Stomach (tissue), 4 donors: ENCODE results near the gene VPS36.
"Not testable (repeated sequence)": the region's sequence is repeated elsewhere in the genome, so short reads cannot be mapped to it uniquely, and the experiment has no call there.

Source experiments
- EP300 ChIP-seq: sonication (generic); formaldehyde crosslinking; IDR thresholded peaks from one replicate; pipeline ENCODE4 v1.6.1; 2017; ENCODE audit warnings: antibody characterized with exemption
- POLR2A ChIP-seq, 4 donors: fragments of 450-650 bp; IDR thresholded peaks; one replicate each; pipeline ENCODE4 v1.6.1; 2016; ENCODE audit warnings: antibody characterized with exemption in 4 of 4, control low read depth in 2 of 4, mild to moderate bottlenecking in 1 of 4, moderate library complexity in 1 of 4
- TF ChIP-seq, protein P1 (sequence below), 7 experiments: fragments of 450-650 bp in 4 of 7; fragments of 200-600 bp in 3 of 7; sonication (generic) in 3 of 7; IDR thresholded peaks; one replicate each; pipeline ENCODE4 v1.5.1; 2016 to 2019; ENCODE audit warnings: antibody characterized with exemption in 7 of 7, control low read depth in 2 of 7, mild to moderate bottlenecking in 1 of 7

DNA sequence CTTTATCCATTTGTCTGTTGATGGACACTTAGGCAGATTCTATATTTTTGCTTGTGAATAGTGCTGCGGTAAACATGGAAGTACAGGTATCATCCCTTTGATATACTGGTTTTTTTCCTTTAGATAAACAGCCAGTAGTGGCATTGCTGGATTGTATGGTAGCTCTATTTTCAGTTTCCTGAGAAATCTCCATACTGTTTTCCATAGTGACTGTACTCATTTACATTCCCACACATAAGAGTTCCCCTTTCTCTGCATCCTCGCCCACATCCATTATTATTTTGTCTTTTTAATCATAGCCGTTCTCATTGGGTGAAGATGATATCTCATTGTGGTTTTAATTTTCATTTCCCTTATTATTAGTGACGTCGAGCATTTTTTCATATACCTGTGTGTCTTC lies 40.6 kb upstream of the VPS36 start:
- TF ChIP-seq EP300; POLR2A (IDR thresholded peaks at IDR 0.05): not testable (repeated sequence)
- TF ChIP-seq, protein P1, sequence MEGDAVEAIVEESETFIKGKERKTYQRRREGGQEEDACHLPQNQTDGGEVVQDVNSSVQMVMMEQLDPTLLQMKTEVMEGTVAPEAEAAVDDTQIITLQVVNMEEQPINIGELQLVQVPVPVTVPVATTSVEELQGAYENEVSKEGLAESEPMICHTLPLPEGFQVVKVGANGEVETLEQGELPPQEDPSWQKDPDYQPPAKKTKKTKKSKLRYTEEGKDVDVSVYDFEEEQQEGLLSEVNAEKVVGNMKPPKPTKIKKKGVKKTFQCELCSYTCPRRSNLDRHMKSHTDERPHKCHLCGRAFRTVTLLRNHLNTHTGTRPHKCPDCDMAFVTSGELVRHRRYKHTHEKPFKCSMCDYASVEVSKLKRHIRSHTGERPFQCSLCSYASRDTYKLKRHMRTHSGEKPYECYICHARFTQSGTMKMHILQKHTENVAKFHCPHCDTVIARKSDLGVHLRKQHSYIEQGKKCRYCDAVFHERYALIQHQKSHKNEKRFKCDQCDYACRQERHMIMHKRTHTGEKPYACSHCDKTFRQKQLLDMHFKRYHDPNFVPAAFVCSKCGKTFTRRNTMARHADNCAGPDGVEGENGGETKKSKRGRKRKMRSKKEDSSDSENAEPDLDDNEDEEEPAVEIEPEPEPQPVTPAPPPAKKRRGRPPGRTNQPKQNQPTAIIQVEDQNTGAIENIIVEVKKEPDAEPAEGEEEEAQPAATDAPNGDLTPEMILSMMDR (IDR thresholded peaks at IDR 0.05): not testable (repeated sequence)
